Fibroblast of lung (primary cell): ENCODE data around the gene BBX. TPM values are rescaled to one million over a fixed set of nuclear protein-coding genes. Genes with fewer than 3 reads are reported as not detected.
"Not testable (repeated sequence)": the region's sequence is repeated elsewhere in the genome, so short reads cannot be mapped to it uniquely, and the experiment has no call there.

Experiments
- DNase-seq, 2 donors: peaks; one replicate each; pipeline versions ENCODE4 v3.0.0 to v3.0.0-alpha.2; 2010; ENCODE audit warnings: low read depth in 2 of 2
- H2AFZ ChIP-seq: 2 replicates; pipeline ENCODE4 v1.5.1; 2012; ENCODE audit warnings: low read length, control low read depth, inconsistent platforms
- H3K27ac ChIP-seq: 2 replicates; pipeline ENCODE4 v1.5.1; 2011; ENCODE audit warnings: low read length, control low read depth; ENCODE audit not compliant: insufficient read depth
- H3K27me3 ChIP-seq: 2 replicates; pipeline ENCODE4 v1.5.1; 2011; ENCODE audit warnings: mild to moderate bottlenecking, low read length; ENCODE audit not compliant: control insufficient read depth, insufficient read depth
- H3K36me3 ChIP-seq: 2 replicates; pipeline ENCODE4 v1.5.1; 2011; ENCODE audit warnings: low read length; ENCODE audit not compliant: control insufficient read depth, insufficient read depth
- H3K4me1 ChIP-seq: 2 replicates; pipeline ENCODE4 v1.5.1; 2011; ENCODE audit warnings: low read length; ENCODE audit not compliant: control insufficient read depth, insufficient read depth; ENCODE audit errors: extremely low read depth
- H3K4me2 ChIP-seq: 2 replicates; pipeline ENCODE4 v1.5.1; 2011; ENCODE audit warnings: low read length, control low read depth; ENCODE audit not compliant: insufficient read depth; ENCODE audit errors: extremely low read depth
- H3K4me3 ChIP-seq, 4 experiments: fragments of 200-600 bp in 1 of 4; sonication (generic) in 1 of 4; replicated peaks in 1 of 4; 2 replicates each; pipeline ENCODE4 v1.5.1; 2011 to 2016; ENCODE audit warnings: low read length in 4 of 4, low read depth in 3 of 4, mild to moderate bottlenecking in 3 of 4, control low read depth in 2 of 4, inconsistent platforms in 1 of 4, mixed read lengths in 1 of 4; ENCODE audit not compliant: insufficient read depth in 1 of 4; ENCODE audit errors: control extremely low read depth in 1 of 4
- H3K79me2 ChIP-seq: 2 replicates; pipeline ENCODE4 v1.5.1; 2012; ENCODE audit warnings: mild to moderate bottlenecking, low read length, inconsistent platforms; ENCODE audit not compliant: control insufficient read depth, insufficient read depth
- H3K9ac ChIP-seq: 2 replicates; pipeline ENCODE4 v1.5.1; 2011; ENCODE audit warnings: mild to moderate bottlenecking, low read length, control low read depth; ENCODE audit not compliant: insufficient read depth
- H3K9me3 ChIP-seq: 2 replicates; pipeline ENCODE4 v1.5.1; 2012; ENCODE audit warnings: low read depth, low read length; ENCODE audit not compliant: control insufficient read depth, insufficient read depth
- H4K20me1 ChIP-seq: 2 replicates; pipeline ENCODE4 v1.5.1; 2011; ENCODE audit warnings: low read length; ENCODE audit not compliant: control insufficient read depth, insufficient read depth; ENCODE audit errors: extremely low read depth
- EZH2 ChIP-seq: IDR thresholded peaks from 2 replicates; pipeline ENCODE4 v1.5.1; 2012; ENCODE audit warnings: low read length, control low read depth, mild to moderate bottlenecking; ENCODE audit errors: missing control alignments
- polyA plus RNA-seq, 2 donors: library from polyadenylated mRNA; depleted of rRNA in 1 of 2; stranded (reverse) in 1 of 2; unstranded in 1 of 2; fragments of >200 nt; gene quantifications; 2 replicates each; pipeline ENCODE4 v1.2.1, GENCODE V29; 2011 to 2012; ENCODE audit warnings: missing spikeins in 1 of 2
- total RNA-seq: library from RNA; depleted of rRNA; stranded (reverse); fragments of >200 nt; gene quantifications from 2 replicates; pipeline ENCODE4 v1.2.1, GENCODE V29; 2014
- TF ChIP-seq, protein P1 (sequence below), 2 donors: IDR thresholded peaks in 1 of 2; conservative IDR thresholded peaks in 1 of 2; 1 replicate in 1 of 2; 2 replicates in 1 of 2; pipeline ENCODE4 v1.5.1; 2011 to 2012; ENCODE audit warnings: low read length in 2 of 2, control low read depth in 1 of 2, inconsistent platforms in 1 of 2, low read depth in 1 of 2, mild to moderate bottlenecking in 1 of 2

BBX gene
- total and polyA plus RNA-seq, 2 donors (not counting 1 experiment from before 2014, with no cell fraction given) = 50.0 to 71.2 TPM

DNA sequence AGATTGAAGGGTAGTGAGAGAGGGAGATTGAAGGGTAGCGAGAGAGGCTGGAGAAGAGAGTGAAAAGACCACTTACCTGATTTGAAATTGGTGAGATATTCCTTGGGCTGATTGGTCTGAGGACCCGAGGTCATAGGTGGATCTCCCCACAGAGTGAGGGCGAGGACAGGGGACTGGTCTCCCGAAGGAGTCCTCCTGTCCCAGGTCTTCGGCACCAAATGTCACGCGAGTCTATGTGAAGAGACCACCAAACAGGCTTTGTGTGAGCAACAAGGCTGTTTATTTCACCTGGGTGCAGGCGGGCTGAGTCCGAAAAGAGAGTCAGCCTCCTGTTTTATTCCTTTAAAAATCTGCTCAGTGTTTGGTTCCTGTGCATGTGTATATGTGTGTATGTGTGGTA, 48.7 kb downstream of the BBX start:
- not testable (repeated sequence) for H3K4me1 ChIP-seq, H3K36me3 ChIP-seq, H3K9me3 ChIP-seq, H3K4me2 ChIP-seq, H2AFZ ChIP-seq, H3K4me3 ChIP-seq, H3K79me2 ChIP-seq, H3K27ac ChIP-seq, H4K20me1 ChIP-seq, DNase-seq, H3K9ac ChIP-seq, H3K27me3 ChIP-seq

GRCh38 chr3:107574650-107575049, 51.9 kb downstream of the BBX start:
- Histone ChIP-seq H3K9me3 (no peaks in the 10 kb centered on the region), H3K27me3 (no peaks in the 10 kb centered on the region), H2AFZ (no peak overlapping the region), H3K4me1 (no peaks in the 10 kb centered on the region), H3K4me3 (no peak overlapping the region), H3K36me3 (no peaks in the 10 kb centered on the region), H3K79me2 (no peaks in the 10 kb centered on the region), H3K4me2 (no peak overlapping the region), H4K20me1 (no peaks in the 10 kb centered on the region), H3K27ac (no peak overlapping the region), H3K9ac (no peak overlapping the region)
- peak; percentile 42 to 68 for DNase-seq
- TF ChIP-seq, protein P1, sequence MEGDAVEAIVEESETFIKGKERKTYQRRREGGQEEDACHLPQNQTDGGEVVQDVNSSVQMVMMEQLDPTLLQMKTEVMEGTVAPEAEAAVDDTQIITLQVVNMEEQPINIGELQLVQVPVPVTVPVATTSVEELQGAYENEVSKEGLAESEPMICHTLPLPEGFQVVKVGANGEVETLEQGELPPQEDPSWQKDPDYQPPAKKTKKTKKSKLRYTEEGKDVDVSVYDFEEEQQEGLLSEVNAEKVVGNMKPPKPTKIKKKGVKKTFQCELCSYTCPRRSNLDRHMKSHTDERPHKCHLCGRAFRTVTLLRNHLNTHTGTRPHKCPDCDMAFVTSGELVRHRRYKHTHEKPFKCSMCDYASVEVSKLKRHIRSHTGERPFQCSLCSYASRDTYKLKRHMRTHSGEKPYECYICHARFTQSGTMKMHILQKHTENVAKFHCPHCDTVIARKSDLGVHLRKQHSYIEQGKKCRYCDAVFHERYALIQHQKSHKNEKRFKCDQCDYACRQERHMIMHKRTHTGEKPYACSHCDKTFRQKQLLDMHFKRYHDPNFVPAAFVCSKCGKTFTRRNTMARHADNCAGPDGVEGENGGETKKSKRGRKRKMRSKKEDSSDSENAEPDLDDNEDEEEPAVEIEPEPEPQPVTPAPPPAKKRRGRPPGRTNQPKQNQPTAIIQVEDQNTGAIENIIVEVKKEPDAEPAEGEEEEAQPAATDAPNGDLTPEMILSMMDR (conservative IDR thresholded peaks at IDR 0.05 in 1 of 2, IDR thresholded peaks at IDR 0.05 in 1 of 2; ENCODE audit: low read depth in 1 of 2, low read length in 2 of 2) = peak; percentile 58 to 62
- TF ChIP-seq EZH2 = no peak

- H3K4me1 ChIP-seq = no peaks in the 10 kb centered on the region
- no peaks in the 10 kb centered on the region for H3K27me3 ChIP-seq
- H3K27ac ChIP-seq = no peak overlapping the region
- H3K4me3 ChIP-seq = no peak overlapping the region
- no peak overlapping the region for H3K9ac ChIP-seq
- H3K36me3 ChIP-seq = no peaks in the 10 kb centered on the region
- no peak for DNase-seq
- H3K9me3 ChIP-seq = no peaks in the 10 kb centered on the region
- no peaks in the 10 kb centered on the region for H4K20me1 ChIP-seq
- H3K79me2 ChIP-seq = no peaks in the 10 kb centered on the region
- no peak for TF ChIP-seq EZH2
- TF ChIP-seq, protein P1 (conservative IDR thresholded peaks at IDR 0.05 in 1 of 2, IDR thresholded peaks at IDR 0.05 in 1 of 2; ENCODE audit: low read depth in 1 of 2, low read length in 2 of 2) = no peak
- no peak overlapping the region for H3K4me2 ChIP-seq
- no peak overlapping the region for H2AFZ ChIP-seq
Measured at GRCh38 chr3:107578091-107578490, 55.3 kb downstream of the BBX start.
